Choroid plexus epithelial cell (primary cell): Measurements from ENCODE around the gene STOML1.

Source experiments
- DNase-seq: peaks from one replicate; pipeline ENCODE4 v3.0.0-alpha.2; 2010; ENCODE audit warnings: low read depth
- H3K4me3 ChIP-seq: 2 replicates; pipeline ENCODE4 v1.5.1; 2011; ENCODE audit warnings: low read depth, mild to moderate bottlenecking, control low read depth, low read length, moderate library complexity
- TF ChIP-seq, protein P1 (sequence below): conservative IDR thresholded peaks from 2 replicates; pipeline ENCODE4 v1.5.1; 2011; ENCODE audit warnings: low read depth, mild to moderate bottlenecking, control low read depth, inconsistent platforms, low read length, moderate library complexity

The STOML1 gene

DNA sequence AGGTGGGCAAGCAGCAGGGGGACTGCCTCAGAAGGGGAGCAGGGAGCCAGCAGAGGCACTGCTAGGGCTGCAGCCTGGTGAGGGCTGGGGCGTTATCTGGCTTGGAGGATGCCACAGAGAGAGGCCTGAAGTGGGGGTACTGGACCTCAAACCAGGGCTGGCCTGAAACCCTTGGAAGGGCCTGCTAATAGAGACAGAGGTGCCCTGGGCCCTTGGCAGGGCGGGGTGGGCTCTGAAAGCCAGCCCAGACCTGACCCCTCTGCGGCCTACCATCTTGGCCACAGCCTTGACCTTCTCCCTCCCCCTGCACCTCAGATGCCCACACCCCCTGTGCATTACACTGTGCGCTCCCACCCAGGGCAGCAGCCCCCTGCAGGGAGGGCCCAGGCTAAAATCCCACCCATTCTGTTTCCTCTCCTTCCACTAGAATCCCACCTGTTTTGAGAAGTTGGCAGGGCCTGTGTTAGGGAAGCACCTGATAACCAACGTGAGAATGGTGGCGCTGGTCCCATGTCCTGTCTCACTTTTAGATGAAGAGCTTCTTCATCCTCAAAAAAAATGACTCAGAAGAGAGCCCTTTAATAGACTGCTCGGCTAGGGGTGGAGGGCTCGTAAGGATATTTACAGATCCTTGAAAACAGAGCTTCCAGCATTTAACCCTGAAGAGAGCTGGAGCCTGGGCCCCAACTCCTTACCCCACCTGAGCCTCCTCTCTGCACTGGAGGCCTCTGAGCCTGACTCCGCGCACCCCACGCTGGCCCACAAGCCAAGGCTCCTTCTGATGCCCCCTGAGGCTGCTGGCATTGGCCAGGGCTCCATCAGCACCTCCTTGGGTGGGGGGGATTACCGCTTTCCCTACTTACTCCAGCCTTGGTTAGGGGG, 36.0 kb downstream of the STOML1 start:
- TF ChIP-seq, protein P1, sequence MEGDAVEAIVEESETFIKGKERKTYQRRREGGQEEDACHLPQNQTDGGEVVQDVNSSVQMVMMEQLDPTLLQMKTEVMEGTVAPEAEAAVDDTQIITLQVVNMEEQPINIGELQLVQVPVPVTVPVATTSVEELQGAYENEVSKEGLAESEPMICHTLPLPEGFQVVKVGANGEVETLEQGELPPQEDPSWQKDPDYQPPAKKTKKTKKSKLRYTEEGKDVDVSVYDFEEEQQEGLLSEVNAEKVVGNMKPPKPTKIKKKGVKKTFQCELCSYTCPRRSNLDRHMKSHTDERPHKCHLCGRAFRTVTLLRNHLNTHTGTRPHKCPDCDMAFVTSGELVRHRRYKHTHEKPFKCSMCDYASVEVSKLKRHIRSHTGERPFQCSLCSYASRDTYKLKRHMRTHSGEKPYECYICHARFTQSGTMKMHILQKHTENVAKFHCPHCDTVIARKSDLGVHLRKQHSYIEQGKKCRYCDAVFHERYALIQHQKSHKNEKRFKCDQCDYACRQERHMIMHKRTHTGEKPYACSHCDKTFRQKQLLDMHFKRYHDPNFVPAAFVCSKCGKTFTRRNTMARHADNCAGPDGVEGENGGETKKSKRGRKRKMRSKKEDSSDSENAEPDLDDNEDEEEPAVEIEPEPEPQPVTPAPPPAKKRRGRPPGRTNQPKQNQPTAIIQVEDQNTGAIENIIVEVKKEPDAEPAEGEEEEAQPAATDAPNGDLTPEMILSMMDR, result no peak
- H3K4me3 ChIP-seq, result no peak overlapping the region
- DNase-seq, result no peak

DNA sequence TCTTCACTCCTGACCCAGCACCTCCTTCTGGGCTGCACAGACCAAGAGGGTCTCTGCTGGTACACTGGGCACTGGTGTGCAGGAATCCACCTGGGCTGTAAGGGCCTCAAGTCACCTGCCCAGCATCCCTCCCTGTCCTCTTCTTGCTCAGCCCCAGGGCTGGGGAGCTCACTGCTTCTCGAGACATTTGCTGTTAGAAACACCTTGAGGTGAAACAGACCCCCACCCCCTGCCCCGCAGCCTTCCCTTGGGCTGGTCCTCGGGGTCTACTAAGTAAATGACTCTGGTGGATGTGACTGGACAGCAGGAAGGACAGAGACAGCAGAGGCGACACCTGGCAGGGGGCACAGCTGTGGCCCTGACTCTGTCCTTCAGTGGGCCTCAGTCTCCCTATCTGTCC, 36.8 kb downstream of the STOML1 start:
- no peak for DNase-seq
- H3K4me3 ChIP-seq, result no peak overlapping the region
- TF ChIP-seq, protein P1, result no peak

DNA sequence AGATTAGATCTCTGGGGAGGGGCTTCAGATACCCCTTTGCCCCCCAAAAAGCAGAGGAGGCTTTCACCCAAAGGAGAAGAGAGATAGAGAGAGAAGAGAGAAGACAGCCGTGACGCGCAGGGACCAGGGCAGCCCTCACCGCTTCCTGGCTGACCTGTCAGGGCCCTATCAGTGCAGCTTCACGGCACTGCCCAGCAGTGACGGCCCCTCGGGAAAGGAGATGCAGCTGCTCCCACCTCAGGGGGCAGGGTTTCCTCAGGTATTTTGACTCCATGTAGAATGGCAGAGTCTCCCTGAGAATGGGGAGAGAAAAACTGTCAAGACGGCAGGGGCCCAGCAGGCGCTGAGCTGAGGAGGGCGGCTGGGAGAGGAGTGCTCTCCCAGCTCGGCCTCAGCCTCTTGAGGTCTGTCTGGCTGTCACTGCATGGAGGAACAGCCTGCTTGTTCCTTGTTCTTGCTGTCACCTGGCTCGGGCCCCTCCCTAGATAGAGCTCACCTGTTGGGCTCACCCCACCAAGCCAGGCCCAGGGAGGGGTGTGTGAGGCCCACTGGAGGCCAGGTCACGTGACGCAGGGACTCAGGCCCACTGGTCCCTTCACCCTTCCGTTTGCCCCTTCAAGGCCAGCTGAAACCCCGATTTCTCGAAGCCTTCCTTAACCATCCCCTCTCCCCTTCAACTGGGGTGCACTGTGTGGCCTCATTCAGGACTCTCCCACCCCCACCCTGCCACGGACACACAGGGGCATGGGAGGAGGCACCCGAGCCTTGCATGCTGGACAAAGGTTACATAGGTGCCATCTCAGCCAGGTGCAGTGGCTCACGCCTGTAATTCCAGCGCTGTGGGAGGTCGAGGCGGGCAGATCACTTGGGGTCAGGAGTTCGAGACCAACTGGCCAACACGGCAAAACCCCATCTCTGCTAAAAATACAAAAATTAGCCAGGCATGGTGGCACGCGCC, 37.6 kb downstream of the STOML1 start:
- TF ChIP-seq, protein P1, result no peak
- no peak overlapping the region for H3K4me3 ChIP-seq
- no peak for DNase-seq

GRCh38 chr15:73952913-73953750, 39.0 kb downstream of the STOML1 start:
- TF ChIP-seq, protein P1, result no peak
- no peak for DNase-seq
- H3K4me3 ChIP-seq, result no peak overlapping the region

DNA sequence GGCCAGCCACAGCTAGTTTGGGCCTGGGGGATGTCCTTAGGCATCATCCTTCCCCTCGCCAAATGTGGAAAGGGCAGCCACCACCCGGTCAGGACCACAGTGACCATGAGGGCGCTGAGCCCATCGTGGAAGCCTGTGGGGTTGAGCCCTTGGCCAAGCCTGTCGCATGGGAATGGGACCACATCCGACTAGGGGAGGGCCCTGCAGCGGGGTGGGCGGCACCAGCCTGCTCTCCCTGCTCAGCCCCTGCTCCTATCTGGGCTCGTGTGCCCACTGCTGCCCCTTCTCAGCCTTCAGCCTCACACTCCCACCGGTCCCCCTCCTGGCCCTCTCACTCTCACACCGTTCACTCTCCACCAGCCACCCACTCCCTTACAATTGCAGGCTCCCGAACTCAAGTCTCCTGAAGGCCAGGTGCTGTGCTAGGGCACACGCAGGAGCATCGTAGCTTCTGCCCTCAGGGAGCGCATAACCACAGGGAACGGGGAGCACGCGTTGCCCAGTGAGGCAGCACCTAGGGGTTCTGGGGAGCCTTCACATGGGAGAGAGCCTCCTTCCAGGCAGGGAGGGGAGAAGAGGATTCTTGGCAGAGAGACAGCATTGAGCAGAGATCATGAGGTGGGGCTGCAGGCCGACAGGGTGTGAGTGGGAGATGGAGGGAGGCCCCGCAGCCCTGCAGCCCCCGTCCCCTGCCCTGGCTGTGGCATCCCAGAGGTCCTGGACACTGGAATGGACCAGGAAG, 39.8 kb downstream of the STOML1 start:
- no peak overlapping the region for H3K4me3 ChIP-seq
- DNase-seq, result no peak
- TF ChIP-seq, protein P1, result no peak

DNA sequence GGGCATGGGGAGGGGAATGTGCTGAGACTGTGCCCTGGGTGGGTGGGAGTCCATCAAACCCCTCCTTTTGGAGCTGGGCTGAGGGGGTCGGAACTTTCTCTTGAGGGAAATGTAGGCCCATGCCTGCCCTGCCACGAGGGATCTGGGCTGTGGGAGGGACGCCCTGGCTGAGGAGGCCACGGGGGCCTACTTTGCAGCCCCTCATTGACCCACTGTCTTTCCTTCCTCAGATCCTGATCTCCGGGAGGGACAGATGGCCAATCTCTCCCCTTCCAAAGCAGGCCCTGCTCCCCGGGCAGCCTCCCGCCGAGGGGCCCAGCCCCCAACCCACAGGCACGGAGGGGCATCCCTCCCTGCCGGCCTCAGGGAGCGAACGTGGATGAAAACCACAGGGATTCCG, 40.5 kb downstream of the STOML1 start:
- TF ChIP-seq, protein P1, result no peak
- no peak overlapping the region for H3K4me3 ChIP-seq

More for the DNA sequence above, 40.5 kb downstream of the STOML1 start:
- DNase-seq, result no peak
